Stimulated activated CD8-positive, alpha-beta memory T cell treated with anti-CD3 and anti-CD28 coated beads, Interleukin-15, amount 100 ng/mL, for 48 hours (primary cell): ENCODE data around the gene TFDP1.
"Not testable (repeated sequence)": the region's sequence is repeated elsewhere in the genome, so short reads cannot be mapped to it uniquely, and the experiment has no call there.

ENCODE experiments used
- DNase-seq, 2 donors: peaks; one replicate each; pipeline ENCODE4 v3.0.0-alpha.2; 2020; ENCODE audit warnings: low read depth in 2 of 2

TFDP1 gene

DNA sequence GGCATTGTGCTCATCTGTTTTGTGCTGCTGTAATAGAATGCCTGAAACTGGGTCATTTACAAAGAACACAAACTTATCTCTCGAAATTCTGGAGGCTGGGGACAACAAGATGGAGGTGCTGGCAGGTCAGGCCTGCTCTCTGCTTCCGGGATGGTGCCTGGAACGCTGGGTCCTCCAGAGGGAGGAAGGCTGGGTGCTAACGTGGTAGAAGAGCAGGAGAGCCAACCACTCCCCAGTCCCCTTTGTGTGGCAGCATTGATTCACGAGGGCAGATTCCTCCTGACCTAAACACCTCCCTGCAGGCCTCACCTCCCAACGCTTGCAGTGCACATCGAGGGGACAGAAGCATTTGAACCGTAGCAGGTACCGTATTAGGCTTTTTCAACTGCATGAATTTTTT lies 34.1 kb upstream of the TFDP1 start:
- no peak for DNase-seq

DNA sequence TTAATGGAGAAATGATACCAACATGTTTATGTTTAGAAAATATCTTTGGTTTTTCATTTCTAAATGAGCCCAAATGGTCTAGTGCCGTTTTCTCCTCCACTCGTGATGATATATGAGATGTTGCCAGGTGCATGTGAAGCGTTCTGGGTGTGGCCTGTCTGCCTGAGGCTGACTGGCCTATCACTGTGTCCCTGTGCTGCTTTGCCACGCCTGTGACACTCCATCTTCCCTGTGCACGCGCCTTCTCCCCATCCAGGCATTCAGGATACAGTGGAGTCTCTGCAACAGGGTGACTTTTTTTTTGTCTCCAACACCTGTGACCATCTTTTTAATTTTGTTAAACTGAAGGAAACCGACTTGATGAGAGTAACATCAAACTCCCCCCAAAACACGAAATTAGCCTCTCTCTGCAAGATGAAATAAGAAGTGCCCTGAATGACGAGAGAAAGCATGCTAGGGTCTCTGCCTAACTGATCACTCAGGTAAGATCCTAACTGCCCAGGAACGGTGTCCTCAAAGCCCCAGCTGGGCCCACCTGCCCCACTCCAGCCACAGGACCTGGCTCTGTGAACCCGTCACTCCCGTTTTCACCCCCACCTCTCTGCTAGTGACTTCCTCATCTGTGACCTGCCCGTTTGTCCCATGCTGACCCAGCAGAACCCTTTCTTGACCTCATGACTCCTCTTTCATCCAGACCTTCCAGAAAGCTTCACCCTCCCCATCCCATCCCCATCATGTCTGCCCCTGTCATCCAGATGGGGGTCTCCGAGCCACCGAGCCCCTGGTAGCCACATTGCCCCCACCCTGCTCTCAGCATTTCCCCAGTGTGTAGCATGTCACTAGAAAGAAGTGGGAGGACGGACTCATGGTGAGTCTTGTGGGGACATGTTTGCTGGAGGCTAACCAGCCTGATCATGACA lies 33.2 kb upstream of the TFDP1 start:
- no peak for DNase-seq

DNA sequence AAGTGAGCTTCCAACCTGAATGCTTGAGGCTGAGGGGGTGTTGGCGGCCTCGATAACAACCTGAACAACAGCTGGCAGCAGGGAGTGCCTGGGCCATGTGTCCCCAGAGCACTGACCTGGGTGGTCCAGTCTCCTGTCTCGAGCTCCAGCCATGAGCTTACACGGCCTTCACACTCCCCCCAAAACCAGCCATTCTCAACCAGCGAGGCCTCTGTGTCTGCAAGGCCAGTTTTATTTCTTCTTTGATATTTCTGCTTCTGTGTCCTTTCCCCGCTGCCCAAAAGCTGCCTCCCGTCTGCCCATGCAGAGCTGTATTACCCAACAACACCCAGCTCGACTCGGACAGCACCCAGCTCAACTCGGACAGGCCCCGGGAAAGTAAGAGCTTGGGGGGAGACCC lies 32.5 kb upstream of the TFDP1 start:
- DNase-seq, result no peak

DNA sequence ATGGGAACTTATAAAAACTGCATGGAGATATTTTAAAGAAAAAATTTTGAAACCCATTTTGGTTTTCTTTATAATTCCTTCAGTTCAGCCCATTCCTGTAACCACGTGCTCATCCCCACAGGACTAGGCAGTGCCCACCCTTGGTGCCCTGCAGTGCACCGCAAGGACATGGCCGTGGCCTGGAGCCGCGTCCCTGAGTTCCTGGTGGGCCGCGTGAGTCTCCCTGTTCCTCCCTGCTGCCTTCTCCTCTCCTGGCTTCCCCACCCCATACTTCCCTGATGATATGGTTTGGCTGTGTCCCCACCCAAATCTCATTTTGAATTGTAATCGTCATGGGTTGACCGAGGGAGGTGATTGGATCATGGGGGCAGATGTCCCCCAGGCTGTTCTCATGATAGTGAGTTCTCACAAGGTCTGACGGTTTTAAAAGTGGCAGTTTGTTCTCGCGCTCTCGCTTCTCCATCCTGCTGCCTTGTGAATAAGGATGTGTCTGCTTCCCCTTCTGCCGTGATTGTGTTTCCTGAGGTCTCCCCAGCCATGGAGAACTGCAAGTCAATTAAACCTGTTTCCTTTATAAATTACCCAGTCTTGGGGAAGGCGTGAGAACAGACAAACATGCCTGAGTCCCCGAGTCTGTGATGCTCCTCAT lies 31.6 kb upstream of the TFDP1 start:
- no peak for DNase-seq

DNA sequence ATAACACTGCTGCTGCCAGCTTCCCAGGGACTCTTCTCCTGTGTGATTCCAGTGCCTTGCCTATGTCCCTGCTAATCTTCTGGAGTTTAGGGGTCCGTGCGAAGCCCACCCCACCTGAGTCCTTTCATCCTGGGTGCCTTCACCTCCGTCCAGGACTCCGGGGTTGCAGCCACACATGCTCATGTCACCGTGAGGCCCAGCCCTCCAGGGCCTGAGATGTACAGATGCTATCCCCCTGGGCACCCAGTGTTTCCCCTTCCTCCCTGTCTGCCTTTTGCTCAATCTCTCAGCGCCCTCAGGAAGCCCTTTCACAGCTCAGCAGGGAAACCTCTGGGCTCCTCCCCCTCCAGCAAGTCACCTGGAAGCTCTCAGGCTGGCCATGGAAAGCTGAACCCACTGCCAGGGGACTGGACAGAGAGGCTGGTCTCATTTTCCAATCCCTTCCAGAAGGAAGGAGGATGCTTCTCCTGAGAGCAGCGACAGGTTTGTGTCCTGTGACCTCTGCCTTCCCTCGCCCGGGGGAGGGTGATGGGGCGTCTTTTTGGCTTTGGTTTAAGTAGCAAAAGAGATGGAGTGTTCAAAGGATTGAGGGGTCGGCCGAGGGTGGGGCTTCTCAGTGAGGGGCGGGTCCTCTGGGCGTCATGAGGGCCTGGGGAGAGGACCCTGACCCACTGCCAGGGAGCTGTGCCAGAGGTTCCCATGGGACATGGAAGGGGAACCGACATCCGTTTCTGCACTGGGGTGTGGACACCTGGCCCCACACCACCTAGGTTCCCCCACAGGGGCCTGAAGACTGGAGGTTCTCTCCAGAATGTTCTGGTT lies 30.8 kb upstream of the TFDP1 start:
- no peak for DNase-seq

DNA sequence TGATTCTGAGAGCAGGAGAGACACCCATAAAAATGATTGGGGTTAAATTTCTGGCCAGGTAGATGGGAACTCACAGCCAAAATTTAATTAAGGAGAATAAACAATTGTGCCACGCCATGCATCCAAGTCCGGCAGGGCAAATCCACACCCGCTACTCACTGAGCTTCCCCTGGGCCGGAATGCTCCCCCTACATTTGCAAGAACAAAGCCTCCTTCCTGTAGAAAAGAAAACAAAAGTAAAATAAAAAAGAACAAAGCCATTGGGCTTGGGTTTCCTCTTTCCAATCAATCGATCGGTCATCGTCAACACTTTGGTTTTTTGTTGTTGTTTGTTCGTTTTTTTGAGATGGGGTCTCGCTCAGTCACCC lies 30.2 kb upstream of the TFDP1 start:
- no peak for DNase-seq

DNA sequence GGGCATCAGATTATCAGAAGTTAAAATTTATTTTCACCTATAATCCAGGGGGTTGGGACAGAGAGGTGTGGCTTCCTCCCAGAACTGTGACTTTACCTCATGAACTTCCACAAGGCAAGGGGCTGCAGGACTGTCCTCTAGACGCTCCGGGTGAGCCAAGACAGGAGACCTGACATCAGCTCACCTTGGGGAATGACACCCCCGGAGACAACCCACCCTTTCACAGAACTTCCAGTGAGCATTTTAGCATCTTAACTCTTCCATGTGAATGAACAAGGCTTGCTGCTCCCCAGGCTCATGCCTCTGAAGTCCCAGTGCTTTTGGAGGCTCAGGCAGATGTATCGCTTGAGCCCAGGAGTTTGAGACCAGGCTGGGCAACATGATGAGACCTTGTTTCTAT lies 29.4 kb upstream of the TFDP1 start:
- DNase-seq, result no peak

DNA sequence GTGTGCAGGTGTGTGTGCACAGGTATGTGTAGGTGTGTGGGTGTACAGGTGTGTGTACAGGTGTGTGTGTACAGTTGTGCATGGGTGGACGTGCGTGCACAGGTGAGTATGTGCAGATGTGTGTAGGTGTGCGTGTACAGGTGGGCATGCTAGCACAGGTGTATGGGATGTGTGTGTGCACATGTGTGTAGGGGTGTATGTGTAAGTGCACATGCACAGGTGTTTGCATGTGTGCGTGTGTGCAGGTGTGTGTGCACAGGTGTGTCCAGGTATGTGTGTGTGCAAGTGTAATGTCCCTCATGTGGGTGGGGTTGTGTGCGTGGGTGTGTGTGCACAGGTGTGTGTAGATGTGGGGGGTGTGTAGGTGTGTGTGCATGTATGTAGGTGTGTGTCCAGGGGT lies 27.5 kb upstream of the TFDP1 start:
- DNase-seq, result no peak

DNA sequence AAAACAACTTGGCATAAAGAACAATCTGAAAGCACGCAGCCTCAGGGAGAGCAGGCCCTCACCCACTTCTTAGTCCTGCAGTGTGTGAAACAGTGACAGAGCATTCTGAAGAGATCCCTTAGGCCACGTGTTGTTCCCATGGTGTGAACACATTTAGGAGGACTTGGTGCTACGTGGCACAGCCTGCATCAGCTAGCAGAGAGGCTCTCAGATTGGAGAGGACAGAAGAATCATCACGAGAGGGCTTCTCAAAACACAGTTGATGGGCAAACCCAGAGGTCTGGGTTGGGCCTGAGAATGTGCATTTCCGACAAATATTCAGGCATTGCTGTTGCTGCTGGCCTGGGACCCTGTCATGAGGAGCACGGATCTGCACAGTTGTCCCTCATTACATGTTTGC lies 26.1 kb upstream of the TFDP1 start:
- no peak for DNase-seq

DNA sequence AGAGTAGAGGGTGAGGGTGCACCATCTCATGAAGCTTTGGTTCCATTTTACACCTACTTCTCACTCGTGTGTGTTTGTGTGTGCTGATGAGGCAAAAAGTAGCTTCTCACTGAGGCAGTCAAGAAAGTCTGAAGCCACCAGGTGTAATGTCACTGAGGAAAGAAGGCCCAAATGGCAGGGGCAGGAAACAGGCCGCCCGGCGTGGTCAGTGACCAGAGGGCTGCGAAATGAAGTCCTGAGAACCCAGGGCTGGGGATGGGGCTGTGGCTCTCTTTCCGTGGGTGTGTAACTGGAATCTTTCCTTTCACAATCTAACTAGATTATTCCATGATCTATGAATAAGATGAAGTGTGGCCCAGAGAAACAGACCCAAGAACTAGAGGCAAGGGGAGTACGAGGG lies 25.5 kb upstream of the TFDP1 start:
- no peak for DNase-seq

DNA sequence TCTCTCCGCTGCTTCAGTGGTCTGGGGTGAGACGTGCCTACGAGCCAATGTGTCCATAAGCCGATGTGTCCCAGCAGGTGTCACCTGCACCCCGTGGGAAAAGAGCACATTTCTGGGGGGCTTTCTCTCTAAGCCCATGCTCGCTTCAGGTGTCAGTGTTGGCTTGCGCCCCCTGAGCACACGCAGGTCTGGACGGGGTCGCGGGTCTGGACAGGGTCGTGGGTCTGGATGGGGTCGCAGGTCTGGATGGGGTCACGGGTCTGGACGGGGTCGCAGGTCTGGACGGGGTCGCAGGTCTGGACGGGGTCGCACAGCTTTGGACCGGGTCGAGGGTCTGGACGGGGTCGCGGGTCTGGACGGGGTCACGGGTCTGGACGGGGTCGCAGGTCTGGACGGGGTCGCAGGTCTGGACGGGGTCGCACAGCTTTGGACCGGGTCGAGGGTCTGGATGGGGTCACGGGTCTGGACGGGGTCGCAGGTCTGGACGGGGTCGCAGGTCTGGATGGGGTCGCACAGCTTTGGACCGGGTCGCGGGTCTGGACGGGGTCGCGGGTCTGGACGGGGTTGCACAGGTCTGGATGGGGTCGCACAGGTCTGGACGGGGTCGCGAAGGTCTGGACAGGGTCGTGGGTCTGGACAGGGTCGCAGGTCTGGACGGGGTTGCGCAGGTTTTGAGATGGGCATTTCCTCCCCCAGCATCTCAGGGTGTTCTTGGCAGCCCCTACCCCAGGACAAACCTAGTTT lies 24.5 kb upstream of the TFDP1 start:
- no peak for DNase-seq

DNA sequence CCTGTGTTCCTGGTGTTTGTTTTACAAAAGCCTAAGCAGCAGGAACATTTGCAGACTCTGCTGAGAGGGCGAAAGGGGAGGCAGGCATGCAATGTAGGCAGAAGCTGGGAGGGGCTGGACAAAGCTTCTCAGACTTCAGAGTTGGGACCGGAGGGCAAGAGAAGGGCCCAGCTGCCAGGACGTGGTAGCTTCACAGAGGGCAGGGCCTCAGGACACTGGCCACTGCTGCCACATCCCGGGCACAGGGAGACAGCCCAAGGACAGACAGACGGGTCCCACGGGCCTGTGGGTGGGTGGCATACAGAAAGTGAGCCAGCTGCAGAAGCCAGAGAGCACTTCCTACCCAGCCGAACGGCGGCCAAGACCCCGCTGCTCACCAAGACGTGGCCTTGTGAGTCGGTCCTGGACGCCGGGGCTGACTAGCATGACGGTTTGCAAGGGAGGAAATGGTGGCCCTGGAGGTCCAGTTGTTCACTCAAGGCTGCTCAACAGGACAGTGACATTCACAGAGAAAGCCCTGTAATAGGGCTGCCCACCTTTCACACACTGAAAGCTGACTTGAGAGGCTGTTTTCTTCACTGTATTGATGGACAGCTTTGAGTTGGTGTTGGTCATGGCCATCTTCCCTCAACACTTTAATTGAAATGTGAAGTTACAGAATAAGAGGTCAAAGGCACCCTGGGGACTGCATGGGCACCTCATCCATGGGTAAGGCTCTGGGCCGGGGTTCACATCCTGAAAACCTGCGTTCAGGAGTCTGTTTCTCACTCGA lies 23.7 kb upstream of the TFDP1 start:
- no peak for DNase-seq

DNA sequence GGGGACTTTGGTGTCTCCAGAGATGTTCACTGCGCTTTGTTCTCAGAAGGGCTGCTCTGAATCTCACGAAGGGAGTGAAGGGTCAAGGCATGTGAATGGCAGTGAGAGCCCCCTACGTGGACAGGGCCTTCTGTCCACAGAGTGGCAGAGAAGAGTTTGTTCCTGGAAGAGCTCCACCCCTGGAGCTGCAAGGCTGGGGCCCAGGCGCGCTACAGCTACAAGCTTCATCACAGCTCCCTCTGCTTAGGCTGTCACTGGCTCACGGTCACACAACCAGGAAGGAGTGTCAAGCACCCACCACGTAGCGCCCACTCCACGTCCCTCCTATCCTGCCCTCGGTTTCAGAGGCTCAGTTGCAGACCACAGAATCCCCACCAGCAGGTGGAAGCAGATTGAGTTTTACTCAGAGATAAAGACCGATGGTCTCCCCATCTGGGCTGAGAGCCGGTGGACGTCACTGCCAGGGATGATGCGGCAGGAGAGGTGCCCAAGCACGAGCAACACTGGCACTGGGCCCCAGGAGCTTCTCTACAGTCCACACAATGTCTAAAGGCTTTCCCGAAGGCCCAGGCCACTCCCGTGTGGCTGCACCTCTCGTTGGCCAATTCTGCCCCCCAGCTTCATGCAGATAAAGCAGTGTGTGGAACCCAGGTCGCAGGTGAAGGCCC lies 23.0 kb upstream of the TFDP1 start:
- DNase-seq, result no peak

DNA sequence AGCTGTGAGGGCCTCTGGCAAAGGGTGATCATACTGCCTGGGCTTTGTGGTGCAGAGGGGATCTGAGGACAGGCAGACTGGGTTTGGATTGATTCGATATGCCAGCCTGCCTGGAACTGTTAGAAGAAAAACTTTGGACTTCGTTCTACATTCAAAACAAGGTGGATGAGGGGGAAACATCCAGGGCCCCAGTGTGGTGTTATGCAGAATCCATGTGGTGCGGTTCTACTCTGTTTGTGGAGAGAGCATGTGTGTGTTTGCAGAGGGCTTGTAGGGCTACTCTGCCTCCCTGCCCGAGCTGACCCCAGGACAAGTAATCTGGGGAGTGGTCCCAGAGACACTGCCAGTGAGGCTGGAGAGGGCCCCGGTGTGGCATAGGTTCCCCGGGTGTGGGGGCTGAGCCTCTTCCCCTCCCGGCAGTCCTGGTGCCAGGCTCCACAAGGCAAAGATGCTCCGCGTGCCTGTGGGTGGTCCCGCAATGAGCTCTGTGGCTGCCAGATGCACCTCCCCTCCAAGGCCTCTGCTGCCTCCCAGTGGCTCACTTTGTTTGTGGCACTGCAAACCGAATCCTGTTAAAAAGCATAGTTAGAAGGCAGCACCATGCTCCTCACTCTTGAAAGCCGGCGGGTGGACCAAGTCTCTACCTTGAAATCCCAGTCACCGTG lies 22.3 kb upstream of the TFDP1 start:
- DNase-seq, result peak in 1 of 2 donors; percentile 36

DNA sequence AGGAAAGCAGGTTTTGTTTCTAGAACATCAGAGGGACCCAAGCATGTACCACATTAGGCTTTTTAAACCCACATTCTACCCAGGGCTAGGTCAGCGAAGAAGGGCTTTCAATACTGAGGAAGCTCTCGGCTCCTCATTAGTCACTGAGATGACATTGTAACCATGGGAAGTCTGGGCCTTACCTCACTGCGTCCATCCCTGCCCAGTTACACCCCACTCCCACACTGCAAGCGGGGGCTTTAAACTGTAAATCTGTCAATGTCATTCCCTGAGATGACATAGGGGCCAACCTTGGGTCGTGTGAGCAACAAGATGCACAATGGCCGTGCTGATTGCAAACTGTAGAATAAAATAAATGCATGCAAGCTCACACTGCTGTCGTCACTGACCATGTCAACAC lies 21.7 kb upstream of the TFDP1 start:
- DNase-seq, result no peak

DNA sequence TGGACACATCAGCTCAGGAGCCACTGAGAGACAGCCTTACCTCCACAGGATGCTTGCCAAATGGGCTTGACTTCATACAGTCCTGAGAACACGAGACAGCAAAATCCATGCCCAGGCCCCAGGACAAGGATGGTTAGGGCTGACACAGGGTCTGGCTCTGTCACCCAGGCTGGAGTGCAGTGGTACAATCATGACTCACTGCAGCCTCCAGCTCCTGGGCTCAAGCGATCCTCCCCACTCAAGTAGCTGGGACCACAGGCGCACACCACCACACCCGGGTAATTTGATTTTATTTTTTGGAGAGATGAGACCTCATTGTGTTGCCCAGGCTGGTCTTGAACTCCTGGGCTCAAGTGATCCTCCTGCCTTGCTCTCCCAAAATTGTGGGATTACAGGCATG lies 21.0 kb upstream of the TFDP1 start:
- not testable (repeated sequence) for DNase-seq

DNA sequence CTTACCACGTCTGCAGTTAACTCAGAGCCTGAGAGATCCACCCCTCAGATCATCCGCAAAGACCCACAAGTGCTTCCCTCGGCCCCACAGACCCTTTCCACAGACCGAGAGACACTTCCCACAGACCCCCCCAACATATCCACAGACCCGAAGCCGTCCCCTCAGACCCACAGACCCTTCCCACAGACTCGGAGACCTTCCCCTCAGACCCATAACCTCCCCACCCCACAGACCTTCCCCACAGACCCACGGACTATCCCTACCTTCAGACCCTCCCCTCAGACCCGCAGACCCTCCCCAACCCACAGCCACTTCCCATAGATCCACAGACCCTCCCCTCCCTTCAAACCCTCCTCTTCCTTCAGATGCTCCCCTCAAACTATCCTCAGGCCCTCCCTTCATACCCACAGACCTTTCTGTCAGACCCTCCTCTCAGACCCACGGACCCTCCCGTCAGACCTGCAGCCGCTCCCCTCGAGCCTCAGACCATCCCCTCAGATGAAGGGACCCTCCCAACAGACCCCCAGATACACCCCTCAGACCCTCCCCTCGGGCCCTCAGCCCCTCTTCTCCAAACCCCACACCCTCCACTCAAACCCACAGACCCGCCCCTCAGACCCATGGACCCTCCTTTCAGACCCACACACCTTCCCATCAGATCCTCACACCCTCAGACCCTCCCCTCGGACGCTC lies 20.1 kb upstream of the TFDP1 start:
- no peak for DNase-seq

DNA sequence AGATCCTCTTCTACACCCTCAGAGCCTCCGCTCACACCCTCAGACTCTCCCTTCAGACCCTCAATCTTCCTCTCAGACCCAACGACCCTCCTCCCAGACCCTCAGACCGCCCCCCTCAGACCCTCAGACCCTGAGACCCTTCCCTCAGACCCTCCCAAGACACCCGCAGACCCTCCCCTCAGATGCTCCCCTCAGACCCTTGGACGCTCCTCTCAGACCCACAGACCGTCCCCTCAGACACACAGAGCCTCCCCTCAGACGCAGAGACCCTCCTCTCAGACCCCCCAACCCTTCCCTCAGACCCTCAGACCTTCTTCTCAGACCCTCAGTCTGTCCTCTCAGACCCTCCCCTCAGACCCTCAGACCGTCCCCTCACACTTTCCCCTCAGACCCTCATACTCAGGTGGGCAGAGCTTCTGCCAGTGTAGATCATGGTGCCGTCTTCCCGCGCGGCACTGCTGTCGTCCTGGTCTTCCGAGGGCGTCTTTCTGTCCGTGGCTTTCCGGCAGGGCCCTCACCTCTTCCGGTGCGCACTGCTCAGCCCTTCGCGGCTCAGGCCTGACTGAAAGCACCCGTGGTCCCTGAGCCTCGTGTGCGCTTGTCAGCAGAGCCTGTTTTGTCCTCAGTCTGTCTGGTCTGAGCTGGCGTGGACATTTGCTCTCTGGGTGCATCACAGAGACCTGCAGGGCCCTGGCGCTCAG lies 18.9 kb upstream of the TFDP1 start:
- DNase-seq, result no peak

DNA sequence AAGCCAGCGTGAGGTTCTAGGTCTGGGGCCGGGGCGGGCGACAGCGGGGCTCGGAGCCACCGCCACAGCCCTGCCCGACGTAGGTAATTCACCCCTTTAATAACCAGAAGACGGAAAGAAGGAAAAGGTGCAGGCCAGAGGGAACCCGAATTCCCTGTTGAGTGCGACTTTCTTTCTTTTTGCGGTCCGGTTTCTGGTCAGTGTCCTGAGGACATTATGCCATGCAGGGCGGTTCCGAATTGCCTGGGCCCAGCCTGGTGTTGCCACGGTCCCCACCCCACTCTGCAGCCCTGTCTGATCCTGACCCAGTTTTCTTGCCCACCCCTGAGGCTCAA lies 18.4 kb upstream of the TFDP1 start:
- DNase-seq, result no peak
